PFSK-1 (cell line): Measurements from ENCODE around the gene GJD4.

ENCODE experiments used
- FOXP2 ChIP-seq: optimal IDR thresholded peaks from 2 replicates; pipeline ENCODE3; 2011; ENCODE audit warnings: borderline replicate concordance, control low read depth, inconsistent platforms; ENCODE audit not compliant: insufficient read depth; ENCODE audit errors: extremely low read length, extremely low read depth
- POLR2AphosphoS5 ChIP-seq: IDR thresholded peaks from 2 replicates; pipeline ENCODE4 v1.6.1; 2012; ENCODE audit warnings: low read depth, mild to moderate bottlenecking, control low read depth, low read length, moderate library complexity
- SIN3A ChIP-seq: IDR thresholded peaks from 2 replicates; pipeline ENCODE4 v1.6.1; 2012; ENCODE audit warnings: mild to moderate bottlenecking, low read length, moderate library complexity, borderline replicate concordance; ENCODE audit not compliant: insufficient read depth
- TAF1 ChIP-seq: IDR thresholded peaks from 2 replicates; pipeline ENCODE4 v1.6.1; 2012; ENCODE audit warnings: low read length, control low read depth, borderline replicate concordance; ENCODE audit not compliant: insufficient read depth
- TF ChIP-seq, protein P1 (sequence below), 2 experiments: IDR thresholded peaks; 2 replicates each; pipeline versions ENCODE4 v1.6.1 to v1.8.0; 2011 to 2012; ENCODE audit warnings: low read depth in 2 of 2, low read length in 2 of 2, control low read depth in 1 of 2, inconsistent platforms in 1 of 2, mild to moderate bottlenecking in 1 of 2, moderate library complexity in 1 of 2; ENCODE audit not compliant: insufficient read depth in 1 of 2

The GJD4 gene

DNA sequence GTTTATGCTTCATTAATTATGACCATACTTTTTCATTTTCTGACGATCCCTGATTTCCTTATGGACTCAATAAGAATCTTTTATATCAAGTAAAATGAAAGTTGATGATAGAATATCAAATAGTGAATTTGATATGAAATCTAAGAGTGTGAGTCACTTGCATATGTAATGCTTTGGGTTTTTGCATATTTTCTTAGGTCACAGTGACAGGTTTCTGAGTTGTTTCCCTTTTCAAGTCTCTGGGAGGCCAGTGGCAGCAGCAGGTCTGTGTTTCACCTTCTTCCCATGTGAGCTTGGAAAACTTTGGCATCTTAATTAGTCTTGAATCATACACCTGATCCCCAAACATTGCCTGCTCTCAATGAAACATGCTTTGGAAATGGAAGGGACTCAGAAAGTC is 34.7 kb upstream of the GJD4 start:
- no peak for TF ChIP-seq FOXP2

DNA sequence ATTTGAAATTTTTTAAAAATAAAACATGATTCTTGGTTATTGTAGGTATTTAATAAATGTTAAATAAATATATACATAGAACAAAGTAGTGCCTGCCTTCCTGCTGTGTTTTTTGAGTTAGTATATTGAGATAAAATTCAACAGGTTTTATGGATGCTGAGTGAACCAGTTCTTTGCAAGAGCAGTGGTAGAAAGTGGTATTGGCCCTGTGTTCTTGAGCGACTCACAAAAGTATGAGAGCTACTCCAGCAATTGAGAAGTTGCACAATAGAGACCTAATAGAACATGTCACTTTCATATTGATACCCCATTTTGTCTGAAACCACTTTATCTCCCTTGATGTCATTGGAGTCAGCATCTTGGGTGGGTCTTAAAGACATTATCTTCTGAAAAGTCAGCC is 32.6 kb upstream of the GJD4 start:
- TF ChIP-seq SIN3A, result no peak
- TF ChIP-seq TAF1, result no peak
- TF ChIP-seq POLR2AphosphoS5, result no peak
- TF ChIP-seq, protein P1, sequence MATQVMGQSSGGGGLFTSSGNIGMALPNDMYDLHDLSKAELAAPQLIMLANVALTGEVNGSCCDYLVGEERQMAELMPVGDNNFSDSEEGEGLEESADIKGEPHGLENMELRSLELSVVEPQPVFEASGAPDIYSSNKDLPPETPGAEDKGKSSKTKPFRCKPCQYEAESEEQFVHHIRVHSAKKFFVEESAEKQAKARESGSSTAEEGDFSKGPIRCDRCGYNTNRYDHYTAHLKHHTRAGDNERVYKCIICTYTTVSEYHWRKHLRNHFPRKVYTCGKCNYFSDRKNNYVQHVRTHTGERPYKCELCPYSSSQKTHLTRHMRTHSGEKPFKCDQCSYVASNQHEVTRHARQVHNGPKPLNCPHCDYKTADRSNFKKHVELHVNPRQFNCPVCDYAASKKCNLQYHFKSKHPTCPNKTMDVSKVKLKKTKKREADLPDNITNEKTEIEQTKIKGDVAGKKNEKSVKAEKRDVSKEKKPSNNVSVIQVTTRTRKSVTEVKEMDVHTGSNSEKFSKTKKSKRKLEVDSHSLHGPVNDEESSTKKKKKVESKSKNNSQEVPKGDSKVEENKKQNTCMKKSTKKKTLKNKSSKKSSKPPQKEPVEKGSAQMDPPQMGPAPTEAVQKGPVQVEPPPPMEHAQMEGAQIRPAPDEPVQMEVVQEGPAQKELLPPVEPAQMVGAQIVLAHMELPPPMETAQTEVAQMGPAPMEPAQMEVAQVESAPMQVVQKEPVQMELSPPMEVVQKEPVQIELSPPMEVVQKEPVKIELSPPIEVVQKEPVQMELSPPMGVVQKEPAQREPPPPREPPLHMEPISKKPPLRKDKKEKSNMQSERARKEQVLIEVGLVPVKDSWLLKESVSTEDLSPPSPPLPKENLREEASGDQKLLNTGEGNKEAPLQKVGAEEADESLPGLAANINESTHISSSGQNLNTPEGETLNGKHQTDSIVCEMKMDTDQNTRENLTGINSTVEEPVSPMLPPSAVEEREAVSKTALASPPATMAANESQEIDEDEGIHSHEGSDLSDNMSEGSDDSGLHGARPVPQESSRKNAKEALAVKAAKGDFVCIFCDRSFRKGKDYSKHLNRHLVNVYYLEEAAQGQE (IDR thresholded peaks at IDR 0.05; ENCODE audit: insufficient read depth in 1 of 2, low read depth in 2 of 2, low read length in 2 of 2), result no peak
- no peak for TF ChIP-seq FOXP2

DNA sequence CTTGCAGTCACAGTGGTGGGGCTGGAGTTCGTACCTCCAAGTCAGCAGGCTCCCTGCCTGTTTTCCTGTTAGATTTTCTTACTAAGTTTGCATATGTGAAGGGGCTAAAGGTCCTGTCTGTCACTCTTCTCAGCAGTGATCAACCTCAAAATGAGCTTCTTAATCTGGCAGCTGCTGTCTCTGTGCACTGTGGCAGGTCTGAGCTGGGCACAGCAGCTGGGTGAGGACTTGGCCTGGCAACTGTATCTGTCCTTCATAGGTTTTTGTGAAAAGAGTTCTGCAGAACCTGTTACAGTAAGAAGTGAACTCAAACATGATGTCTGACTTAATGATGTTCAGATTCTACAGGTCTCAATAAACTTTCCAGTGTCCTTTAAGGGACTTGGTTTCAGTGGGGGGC is 31.3 kb upstream of the GJD4 start:
- TF ChIP-seq TAF1 (no peak), POLR2AphosphoS5 (no peak), FOXP2 (no peak), SIN3A (no peak)
- TF ChIP-seq, protein P1 (IDR thresholded peaks at IDR 0.05; ENCODE audit: insufficient read depth in 1 of 2, low read depth in 2 of 2, low read length in 2 of 2), result no peak

DNA sequence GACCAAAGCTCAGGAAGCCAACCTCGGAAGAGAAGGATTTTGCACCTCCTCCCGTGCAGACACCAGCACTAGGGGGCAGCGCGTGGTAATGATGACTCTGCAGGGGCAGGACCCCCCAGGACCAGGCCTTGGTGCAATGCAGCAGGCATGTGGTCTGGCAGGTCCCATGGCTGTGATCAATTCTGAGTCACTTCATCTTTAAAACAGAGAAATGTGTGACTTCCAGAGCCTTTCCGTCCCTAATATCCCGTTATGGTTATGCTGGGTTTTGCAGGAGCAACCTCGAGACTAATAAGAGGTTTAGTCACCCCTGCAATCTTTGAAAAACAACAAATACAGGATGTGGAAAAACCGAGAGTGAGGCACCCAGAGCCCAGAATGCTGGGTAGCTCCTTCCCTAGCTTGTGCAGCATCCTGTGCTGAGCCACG is 30.2 kb upstream of the GJD4 start:
- TF ChIP-seq FOXP2, result no peak
- TF ChIP-seq, protein P1 (IDR thresholded peaks at IDR 0.05; ENCODE audit: insufficient read depth in 1 of 2, low read depth in 2 of 2, low read length in 2 of 2), result no peak
- no peak for TF ChIP-seq SIN3A
- no peak for TF ChIP-seq TAF1
- TF ChIP-seq POLR2AphosphoS5, result no peak

DNA sequence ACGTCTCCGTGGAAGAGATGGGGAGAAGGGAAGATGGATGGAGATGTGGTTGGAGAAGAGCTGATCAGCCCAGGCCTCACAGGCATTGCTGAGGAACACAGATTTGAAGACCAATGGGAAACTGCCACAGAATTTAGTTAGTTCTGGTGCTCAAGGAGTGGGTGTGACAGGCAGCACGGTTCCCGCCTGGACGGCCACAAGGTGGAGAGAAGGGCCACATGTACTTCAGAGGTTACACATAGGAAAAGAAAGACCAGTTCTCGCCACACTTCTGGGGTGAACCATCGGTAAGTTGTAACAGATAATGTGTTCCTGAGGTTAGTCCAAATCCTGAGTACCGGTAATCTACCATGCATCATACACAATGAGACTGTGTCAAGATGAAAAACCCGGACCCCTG is 29.5 kb upstream of the GJD4 start:
- TF ChIP-seq FOXP2 (no peak), TAF1 (no peak), POLR2AphosphoS5 (no peak), SIN3A (no peak)
- TF ChIP-seq, protein P1 (IDR thresholded peaks at IDR 0.05; ENCODE audit: insufficient read depth in 1 of 2, low read depth in 2 of 2, low read length in 2 of 2), result no peak
